Measurements from ENCODE around the gene BRCA1.
"Not testable (repeated sequence)": the region's sequence is repeated elsewhere in the genome, so short reads cannot be mapped to it uniquely, and the experiment has no call there.

Gene BRCA1

GRCh38 chr17:43003542-43004172 lies 121.5 kb downstream of the BRCA1 start:
- Histone ChIP-seq H3K4me1 (peaks cover 12% of the 10 kb centered on the region; the same call in 1 of the 2 replicates), H3K9me3 (no peaks in the 10 kb centered on the region), H3K27me3 (ENCODE audit: low read depth) (no peaks in the 10 kb centered on the region), H3K4me3 (no peak overlapping the region), H3K36me3 (replicated peaks) (peaks cover 66% of the 10 kb centered on the region)
- peak in 1 of 2 experiments; percentile 46 for DNase-seq (ENCODE audit: low spot score in 2 of 2)
- in situ Hi-C loops (cut with MboI; ENCODE audit: low sequenced_read_pairs) = no loop called here

DNA sequence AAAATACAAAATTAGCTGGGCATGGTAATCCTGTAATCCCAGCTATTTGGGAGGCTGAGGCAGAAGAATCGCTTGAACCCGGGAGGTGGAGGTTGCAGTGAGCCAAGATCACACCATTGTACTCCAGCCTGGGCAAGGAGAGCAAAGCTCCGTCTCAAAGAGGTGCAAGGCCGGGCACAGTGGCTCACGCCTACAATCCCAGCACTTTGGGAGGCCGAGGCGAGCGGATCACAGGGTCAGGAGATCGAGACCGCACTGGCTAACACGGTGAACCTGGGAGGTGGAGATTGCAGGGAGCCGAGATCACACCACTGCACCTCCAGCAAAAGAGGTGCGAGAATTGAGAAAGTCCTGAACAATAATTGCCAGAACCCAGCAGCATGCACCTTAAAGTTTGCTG lies 124.3 kb downstream of the BRCA1 start:
- H3K27me3 ChIP-seq (ENCODE audit: low read depth); in situ Hi-C loops (cut with MboI; ENCODE audit: low sequenced_read_pairs); H3K9me3 ChIP-seq; H3K4me3 ChIP-seq; DNase-seq (ENCODE audit: low spot score in 2 of 2): not testable (repeated sequence)
- peaks cover 65% of the 10 kb centered on the region for H3K36me3 ChIP-seq (replicated peaks)
- peaks cover 13% of the 10 kb centered on the region for H3K4me1 ChIP-seq

DNA sequence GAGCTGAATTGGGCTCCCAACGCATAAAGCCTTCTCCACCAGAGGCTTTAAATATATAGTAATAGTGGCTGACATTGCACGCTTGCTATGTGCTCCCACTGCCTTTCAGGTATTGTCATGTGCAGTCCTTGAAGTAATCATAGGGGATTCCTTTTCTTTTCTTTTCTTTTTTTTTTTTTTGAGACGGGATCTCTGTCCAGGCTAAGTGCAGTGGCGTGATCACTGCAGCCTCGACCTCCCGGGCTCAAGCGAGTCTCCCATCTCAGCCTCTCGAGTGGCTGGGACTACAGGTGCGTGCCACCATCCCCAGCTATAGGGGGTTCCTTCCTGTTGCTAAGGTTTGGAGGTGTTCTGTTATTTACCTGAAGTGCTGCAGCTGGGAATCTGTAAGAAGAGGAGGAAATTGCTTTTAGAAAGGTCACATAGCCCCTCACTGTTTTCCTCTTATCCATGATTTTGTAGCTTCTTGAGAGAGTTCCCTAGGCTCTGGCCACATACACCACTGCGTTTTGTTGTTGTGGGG lies 126.1 kb downstream of the BRCA1 start:
- Histone ChIP-seq H3K9me3 (no peaks in the 10 kb centered on the region), H3K36me3 (replicated peaks) (peaks cover 55% of the 10 kb centered on the region), H3K27me3 (ENCODE audit: low read depth) (no peaks in the 10 kb centered on the region), H3K4me1 (peaks cover 13% of the 10 kb centered on the region), H3K4me3 (peak overlapping the region; percentile 82)
- no peak for DNase-seq (ENCODE audit: low spot score in 2 of 2)
- in situ Hi-C loops (cut with MboI; ENCODE audit: low sequenced_read_pairs) = no loop called here

GRCh38 chr17:42997984-42998938 lies 126.9 kb downstream of the BRCA1 start, which contains the start of gene RPL27:
Gene RPL27, plus strand, starts transcription at chr17:42998419. Its CDS starts 332 bp downstream, at chr17:42998751.
- in situ Hi-C loops (cut with MboI; ENCODE audit: low sequenced_read_pairs) = no loop called here
- Histone ChIP-seq H3K9me3 (no peaks in the 10 kb centered on the region), H3K4me3 (peak within 1 kb of the TSS; percentile 82), H3K4me1 (peaks cover 13% of the 10 kb centered on the region), H3K27me3 (ENCODE audit: low read depth) (no peaks in the 10 kb centered on the region), H3K36me3 (replicated peaks) (peaks cover 48% of the 10 kb centered on the region)
- peak; percentile 97 to 100 for DNase-seq (ENCODE audit: low spot score in 2 of 2)

DNA sequence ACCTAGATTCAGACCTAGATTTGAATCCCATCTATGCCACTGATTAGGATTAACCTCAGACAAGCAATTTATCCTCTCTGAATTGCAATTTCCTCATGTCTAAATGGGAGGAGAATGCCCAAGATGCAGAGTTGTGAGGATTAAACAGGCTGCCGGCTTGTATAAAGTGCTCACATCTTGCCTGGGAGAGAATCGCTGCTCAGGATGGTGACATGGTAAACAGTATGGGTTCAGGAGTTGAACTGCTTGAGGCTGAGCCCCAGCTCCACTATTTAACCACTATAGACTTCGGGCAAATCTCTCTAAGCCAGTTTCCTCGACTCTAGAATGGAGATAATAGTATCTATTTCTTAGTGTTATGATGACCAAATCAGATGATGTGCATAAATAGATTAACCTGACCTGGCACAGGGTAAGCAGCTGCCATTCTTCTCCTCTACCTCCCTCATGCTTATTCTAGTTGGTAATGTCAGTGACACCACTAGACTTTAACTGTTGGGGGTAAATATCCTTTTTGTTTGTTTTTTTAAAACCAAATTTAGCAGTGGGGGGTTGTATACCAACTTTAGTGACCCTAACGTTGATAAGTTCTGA lies 127.7 kb downstream of the BRCA1 start:
- DNase-seq (ENCODE audit: low spot score in 2 of 2) = no peak
- in situ Hi-C loops (cut with MboI; ENCODE audit: low sequenced_read_pairs) = no loop called here
- peaks cover 43% of the 10 kb centered on the region for H3K36me3 ChIP-seq (replicated peaks)

More for the DNA sequence above, 127.7 kb downstream of the BRCA1 start:
- peaks cover 13% of the 10 kb centered on the region for H3K4me1 ChIP-seq
- no peaks in the 10 kb centered on the region for H3K9me3 ChIP-seq
- no peaks in the 10 kb centered on the region for H3K27me3 ChIP-seq (ENCODE audit: low read depth)
- peak overlapping the region; percentile 14 for H3K4me3 ChIP-seq
